ENCODE results near the gene CFAP46.
"Not testable (repeated sequence)": the region's sequence is repeated elsewhere in the genome, so short reads cannot be mapped to it uniquely, and the experiment has no call there.

The CFAP46 gene

GRCh38 chr10:132965411-132966057 is 23.2 kb upstream of the CFAP46 start:
- DNase-seq: no peak
- in situ Hi-C loops (cut with HindIII; ENCODE audit: low pct_ligation_motif_present, low pct_unique_long_range_greater_than_20kb, low sequenced_read_pairs): no loop called here

- DNase-seq; in situ Hi-C loops (cut with HindIII; ENCODE audit: low pct_ligation_motif_present, low pct_unique_long_range_greater_than_20kb, low sequenced_read_pairs): not testable (repeated sequence)
Measured at GRCh38 chr10:132964707-132965410, 22.5 kb upstream of the CFAP46 start.

GRCh38 chr10:132964231-132964630 is 21.9 kb upstream of the CFAP46 start:
- in situ Hi-C loops (cut with HindIII; ENCODE audit: low pct_ligation_motif_present, low pct_unique_long_range_greater_than_20kb, low sequenced_read_pairs): no loop called here
- DNase-seq: no peak

GRCh38 chr10:132963430-132963960 is 21.1 kb upstream of the CFAP46 start:
- in situ Hi-C loops (cut with HindIII; ENCODE audit: low pct_ligation_motif_present, low pct_unique_long_range_greater_than_20kb, low sequenced_read_pairs): no loop called here
- DNase-seq: no peak

- no peak for DNase-seq
- in situ Hi-C loops (cut with HindIII; ENCODE audit: low pct_ligation_motif_present, low pct_unique_long_range_greater_than_20kb, low sequenced_read_pairs): no loop called here
Measured at GRCh38 chr10:132962623-132963429, 20.5 kb upstream of the CFAP46 start.

- in situ Hi-C loops (cut with HindIII; ENCODE audit: low pct_ligation_motif_present, low pct_unique_long_range_greater_than_20kb, low sequenced_read_pairs): no loop called here
- peak; percentile 75 for DNase-seq
Measured at GRCh38 chr10:132961787-132962622, 19.6 kb upstream of the CFAP46 start.

GRCh38 chr10:132961420-132961786 is 19.0 kb upstream of the CFAP46 start:
- DNase-seq: no peak
- in situ Hi-C loops (cut with HindIII; ENCODE audit: low pct_ligation_motif_present, low pct_unique_long_range_greater_than_20kb, low sequenced_read_pairs): no loop called here

GRCh38 chr10:132960631-132961419 is 18.5 kb upstream of the CFAP46 start:
- in situ Hi-C loops (cut with HindIII; ENCODE audit: low pct_ligation_motif_present, low pct_unique_long_range_greater_than_20kb, low sequenced_read_pairs): no loop called here

GRCh38 chr10:132960071-132960472 is 17.7 kb upstream of the CFAP46 start:
- no peak for DNase-seq
- in situ Hi-C loops (cut with HindIII; ENCODE audit: low pct_ligation_motif_present, low pct_unique_long_range_greater_than_20kb, low sequenced_read_pairs): no loop called here

More at GRCh38 chr10:132960631-132961419, 18.5 kb upstream of the CFAP46 start:
- no peak for DNase-seq

- in situ Hi-C loops (cut with HindIII; ENCODE audit: low pct_ligation_motif_present, low pct_unique_long_range_greater_than_20kb, low sequenced_read_pairs): no loop called here
- no peak for DNase-seq
Measured at GRCh38 chr10:132959559-132959961, 17.2 kb upstream of the CFAP46 start.

- in situ Hi-C loops (cut with HindIII; ENCODE audit: low pct_ligation_motif_present, low pct_unique_long_range_greater_than_20kb, low sequenced_read_pairs): no loop called here
- DNase-seq: no peak
Measured at GRCh38 chr10:132958883-132959558, 16.7 kb upstream of the CFAP46 start.

- in situ Hi-C loops (cut with HindIII; ENCODE audit: low pct_ligation_motif_present, low pct_unique_long_range_greater_than_20kb, low sequenced_read_pairs): no loop called here
- DNase-seq: no peak
Measured at GRCh38 chr10:132957981-132958882, 15.9 kb upstream of the CFAP46 start.

- DNase-seq: no peak
- in situ Hi-C loops (cut with HindIII; ENCODE audit: low pct_ligation_motif_present, low pct_unique_long_range_greater_than_20kb, low sequenced_read_pairs): no loop called here
Measured at GRCh38 chr10:132957131-132957530, 14.8 kb upstream of the CFAP46 start.

- in situ Hi-C loops (cut with HindIII; ENCODE audit: low pct_ligation_motif_present, low pct_unique_long_range_greater_than_20kb, low sequenced_read_pairs); DNase-seq: not testable (repeated sequence)
Measured at GRCh38 chr10:132956259-132956658, 13.9 kb upstream of the CFAP46 start.

- in situ Hi-C loops (cut with HindIII; ENCODE audit: low pct_ligation_motif_present, low pct_unique_long_range_greater_than_20kb, low sequenced_read_pairs): no loop called here
- DNase-seq: no peak
Measured at GRCh38 chr10:132955479-132955878, 13.1 kb upstream of the CFAP46 start.

GRCh38 chr10:132953428-132953827 is 11.1 kb upstream of the CFAP46 start:
- no peak for DNase-seq
- in situ Hi-C loops (cut with HindIII; ENCODE audit: low pct_ligation_motif_present, low pct_unique_long_range_greater_than_20kb, low sequenced_read_pairs): no loop called here

All from ACHN (cell line).